Measurements from ENCODE around the gene STIM1. TPM values are rescaled to one million over a fixed set of nuclear protein-coding genes. Genes with fewer than 3 reads are reported as not detected.
A peak's percentile ranks its signal among the peaks of the same experiment; 100 is the strongest.

The STIM1 gene
- total RNA-seq, 1 experiment from 2014 or later = 9.0 TPM

DNA sequence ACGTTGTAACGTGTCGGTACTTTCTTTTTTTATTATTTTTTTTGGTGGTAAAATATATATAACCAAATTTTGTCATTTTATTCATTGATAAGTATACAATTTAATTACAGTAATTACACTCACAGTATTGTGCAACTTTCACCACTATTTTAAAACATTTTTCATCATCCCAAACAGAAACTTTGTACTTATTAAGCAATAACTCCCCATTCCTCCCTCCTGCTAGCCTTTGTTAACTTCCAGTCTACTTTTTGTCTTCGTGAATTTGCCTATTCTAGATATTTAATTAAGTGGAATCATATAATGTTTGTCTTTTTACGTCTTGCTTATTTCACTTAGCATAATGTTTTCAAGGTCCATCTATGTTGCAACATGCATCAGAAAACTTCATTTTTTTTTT, 58.5 kb downstream of the STIM1 start:
- Histone ChIP-seq H3K27ac (ENCODE audit: low read length) (no peak overlapping the region), H2AFZ (ENCODE audit: low read length) (no peak overlapping the region), H3K4me2 (ENCODE audit: low read depth, low read length, poor library complexity, severe bottlenecking) (no peak overlapping the region), H3K9me2 (replicated peaks; ENCODE audit: insufficient read depth, low read length) (no peaks in the 10 kb centered on the region), H3K4me3 (ENCODE audit: low read length) (no peak overlapping the region), H3K9ac (ENCODE audit: low read length) (no peak overlapping the region), H3K27me3 (ENCODE audit: low read length) (no peaks in the 10 kb centered on the region), H3K4me1 (ENCODE audit: low read length) (peaks cover 1% of the 10 kb centered on the region), H4K20me1 (ENCODE audit: insufficient read depth, low read depth, low read length) (peaks cover 4% of the 10 kb centered on the region; the same call in 1 of the 2 replicates), H3K36me3 (ENCODE audit: insufficient read depth, low read length) (no peaks in the 10 kb centered on the region), H3K79me2 (ENCODE audit: low read length) (no peaks in the 10 kb centered on the region), H3K9me3 (ENCODE audit: low read length) (no peaks in the 10 kb centered on the region)
- DNase-seq = no peak

DNA sequence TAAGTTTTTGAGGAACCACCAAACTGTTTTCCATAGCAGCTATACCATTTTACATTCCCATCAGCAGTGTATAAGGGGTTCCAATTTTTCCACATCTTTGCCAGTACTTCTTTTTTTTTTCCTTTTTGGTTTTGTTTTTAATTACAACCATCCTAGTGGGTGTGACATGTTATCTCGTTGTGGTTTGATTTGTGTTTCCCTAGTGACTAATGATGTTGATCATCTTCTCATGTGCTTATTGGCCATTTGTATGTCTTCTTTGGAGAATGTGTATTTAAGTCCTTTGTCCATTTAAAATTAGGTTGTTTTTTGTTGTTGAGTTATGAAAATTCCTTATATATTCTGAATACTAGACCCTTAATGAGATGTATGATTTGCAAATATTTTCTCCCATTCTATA, 59.3 kb downstream of the STIM1 start:
- DNase-seq = no peak

DNA sequence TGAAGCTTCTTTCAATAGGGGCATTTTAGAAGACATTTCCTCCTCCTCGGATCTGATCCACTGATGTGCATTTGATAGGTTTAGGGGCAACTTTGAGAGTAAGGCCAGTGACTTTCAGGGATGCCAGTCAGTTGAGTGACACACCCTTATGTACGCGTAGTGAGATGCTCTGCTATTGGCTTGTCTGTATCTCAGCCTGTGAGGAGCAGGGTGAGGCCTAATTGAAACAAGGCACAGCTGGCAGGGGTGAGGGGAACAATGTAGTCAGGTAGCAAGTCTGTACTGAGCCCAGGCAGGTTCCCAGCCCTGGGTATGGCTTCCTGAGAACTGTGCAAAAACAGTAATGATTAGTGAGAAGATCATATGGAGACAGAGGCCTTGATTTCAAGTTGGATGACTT, 61.5 kb downstream of the STIM1 start:
- H2AFZ ChIP-seq (ENCODE audit: low read length) = no peak overlapping the region
- H3K9me3 ChIP-seq (ENCODE audit: low read length) = no peaks in the 10 kb centered on the region
- H3K36me3 ChIP-seq (ENCODE audit: insufficient read depth, low read length) = no peaks in the 10 kb centered on the region
- H3K4me3 ChIP-seq (ENCODE audit: low read length) = no peak overlapping the region
- no peaks in the 10 kb centered on the region for H3K79me2 ChIP-seq (ENCODE audit: low read length)
- no peaks in the 10 kb centered on the region for H3K27me3 ChIP-seq (ENCODE audit: low read length)
- H3K9me2 ChIP-seq (replicated peaks; ENCODE audit: insufficient read depth, low read length) = no peaks in the 10 kb centered on the region
- no peak overlapping the region for H3K4me2 ChIP-seq (ENCODE audit: low read depth, low read length, poor library complexity, severe bottlenecking)
- no peak for DNase-seq
- H3K9ac ChIP-seq (ENCODE audit: low read length) = no peak overlapping the region
- H4K20me1 ChIP-seq (ENCODE audit: insufficient read depth, low read depth, low read length) = no peaks in the 10 kb centered on the region
- no peak overlapping the region for H3K27ac ChIP-seq (ENCODE audit: low read length)
- peaks cover 31% of the 10 kb centered on the region for H3K4me1 ChIP-seq (ENCODE audit: low read length)

More for the DNA sequence above, 59.3 kb downstream of the STIM1 start:
- Histone ChIP-seq H3K79me2 (ENCODE audit: low read length) (no peaks in the 10 kb centered on the region), H3K36me3 (ENCODE audit: insufficient read depth, low read length) (no peaks in the 10 kb centered on the region), H3K4me1 (ENCODE audit: low read length) (peaks cover 9% of the 10 kb centered on the region), H3K9me2 (replicated peaks; ENCODE audit: insufficient read depth, low read length) (no peaks in the 10 kb centered on the region), H3K4me3 (ENCODE audit: low read length) (no peak overlapping the region), H3K9ac (ENCODE audit: low read length) (no peak overlapping the region), H4K20me1 (ENCODE audit: insufficient read depth, low read depth, low read length) (peaks cover 4% of the 10 kb centered on the region; the same call in 1 of the 2 replicates), H3K9me3 (ENCODE audit: low read length) (no peaks in the 10 kb centered on the region), H3K4me2 (ENCODE audit: low read depth, low read length, poor library complexity, severe bottlenecking) (no peak overlapping the region), H2AFZ (ENCODE audit: low read length) (no peak overlapping the region), H3K27me3 (ENCODE audit: low read length) (no peaks in the 10 kb centered on the region), H3K27ac (ENCODE audit: low read length) (no peak overlapping the region)

DNA sequence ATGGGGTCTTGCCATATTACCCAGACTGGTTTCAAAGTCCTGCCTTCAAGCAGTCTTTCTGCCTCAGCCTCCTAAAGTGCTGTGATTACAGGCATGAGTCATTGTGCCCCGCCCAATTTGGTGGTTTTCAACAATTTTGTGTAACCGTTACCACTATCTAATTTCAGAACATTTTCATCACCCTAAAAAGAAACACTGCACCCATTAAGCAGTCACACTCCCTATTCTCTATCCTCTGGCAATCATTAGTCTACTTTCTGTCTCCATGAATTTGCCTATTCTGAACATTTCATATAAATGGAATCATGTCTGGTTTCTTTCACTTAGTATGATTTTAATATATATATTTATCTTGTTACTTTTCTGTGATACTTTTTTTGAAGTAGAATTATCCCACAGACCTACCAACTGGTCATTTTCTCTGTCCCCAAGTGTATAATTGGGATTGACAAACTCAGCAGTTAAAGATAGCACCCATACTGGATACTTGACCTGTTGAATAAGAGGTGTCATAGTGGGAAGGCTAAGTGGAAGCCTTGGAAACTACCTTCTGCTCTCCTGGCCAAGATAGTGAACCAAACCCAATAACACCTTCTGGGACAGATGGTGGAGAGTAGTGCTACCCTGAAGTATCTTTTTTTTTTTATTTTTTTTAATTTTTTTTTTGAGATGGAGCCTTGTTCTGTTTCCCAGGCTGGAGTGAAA, 64.8 kb downstream of the STIM1 start:
- peak; percentile 90 for DNase-seq
- Histone ChIP-seq H3K27ac (ENCODE audit: low read length) (peak overlapping the region; percentile 62), H3K4me2 (ENCODE audit: low read depth, low read length, poor library complexity, severe bottlenecking) (peak overlapping the region; percentile 60)

DNA sequence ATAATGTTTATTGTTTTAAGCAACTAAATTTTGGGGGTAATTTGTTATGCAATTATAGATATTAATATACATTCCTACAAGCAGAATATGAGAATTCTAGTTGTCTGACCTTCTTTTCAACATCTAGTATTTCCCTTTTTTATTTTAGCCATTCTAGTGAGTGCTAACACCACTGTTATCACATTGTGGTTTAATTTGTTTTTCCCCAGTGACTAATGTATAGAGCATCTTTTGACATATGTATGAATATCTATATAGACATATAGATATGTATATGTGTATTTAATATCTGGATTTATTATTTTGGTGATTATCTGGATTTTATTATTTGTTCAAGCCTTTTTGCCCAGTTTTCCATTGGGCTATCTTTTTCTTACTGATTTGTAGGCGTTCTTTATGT, 66.6 kb downstream of the STIM1 start:
- H3K4me3 ChIP-seq (ENCODE audit: low read length) = no peak overlapping the region
- no peaks in the 10 kb centered on the region for H3K79me2 ChIP-seq (ENCODE audit: low read length)
- peaks cover 36% of the 10 kb centered on the region for H3K4me1 ChIP-seq (ENCODE audit: low read length)
- H3K9ac ChIP-seq (ENCODE audit: low read length) = no peak overlapping the region
- H3K36me3 ChIP-seq (ENCODE audit: insufficient read depth, low read length) = no peaks in the 10 kb centered on the region
- no peak overlapping the region for H2AFZ ChIP-seq (ENCODE audit: low read length)
- H3K27ac ChIP-seq (ENCODE audit: low read length) = no peak overlapping the region
- H3K9me2 ChIP-seq (replicated peaks; ENCODE audit: insufficient read depth, low read length) = no peaks in the 10 kb centered on the region
- H4K20me1 ChIP-seq (ENCODE audit: insufficient read depth, low read depth, low read length) = 0 out of 2 replicates have a peak, but pooled peaks cover 3% of the 10 kb centered on the region
- H3K27me3 ChIP-seq (ENCODE audit: low read length) = no peaks in the 10 kb centered on the region
- H3K9me3 ChIP-seq (ENCODE audit: low read length) = no peaks in the 10 kb centered on the region
- DNase-seq = no peak
- H3K4me2 ChIP-seq (ENCODE audit: low read depth, low read length, poor library complexity, severe bottlenecking) = peak overlapping the region; percentile 25

More for the DNA sequence above, 64.8 kb downstream of the STIM1 start:
- H4K20me1 ChIP-seq (ENCODE audit: insufficient read depth, low read depth, low read length) = no peaks in the 10 kb centered on the region
- H3K9me2 ChIP-seq (replicated peaks; ENCODE audit: insufficient read depth, low read length) = no peaks in the 10 kb centered on the region
- peaks cover 36% of the 10 kb centered on the region for H3K4me1 ChIP-seq (ENCODE audit: low read length)
- H3K79me2 ChIP-seq (ENCODE audit: low read length) = no peaks in the 10 kb centered on the region
- H3K4me3 ChIP-seq (ENCODE audit: low read length) = peak overlapping the region; percentile 24; the same call in 1 of the 2 replicates
- H2AFZ ChIP-seq (ENCODE audit: low read length) = no peak overlapping the region
- H3K36me3 ChIP-seq (ENCODE audit: insufficient read depth, low read length) = no peaks in the 10 kb centered on the region
- no peaks in the 10 kb centered on the region for H3K9me3 ChIP-seq (ENCODE audit: low read length)
- no peak overlapping the region for H3K9ac ChIP-seq (ENCODE audit: low read length)
- H3K27me3 ChIP-seq (ENCODE audit: low read length) = no peaks in the 10 kb centered on the region

DNA sequence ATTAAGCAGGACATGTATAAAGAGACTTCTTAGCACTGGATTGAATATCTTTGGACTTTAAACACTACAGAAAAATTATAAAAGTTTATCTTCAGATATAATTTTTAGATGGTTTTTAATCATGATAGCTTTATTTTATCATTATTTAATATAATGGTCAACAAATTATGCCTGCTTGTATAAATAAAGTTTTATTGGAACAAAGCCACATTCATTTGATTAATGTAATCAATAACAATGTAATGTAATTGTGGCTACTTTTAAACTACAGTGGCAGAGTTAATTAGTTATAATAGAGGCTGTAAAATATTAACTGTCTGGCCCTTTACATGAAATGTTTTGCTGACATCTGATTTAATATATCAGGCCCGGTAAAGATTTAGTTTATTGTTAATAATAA, 70.0 kb downstream of the STIM1 start:
- DNase-seq = no peak
- Histone ChIP-seq H3K9ac (ENCODE audit: low read length) (no peak overlapping the region), H3K27ac (ENCODE audit: low read length) (no peak overlapping the region), H3K36me3 (ENCODE audit: insufficient read depth, low read length) (no peaks in the 10 kb centered on the region), H3K4me3 (ENCODE audit: low read length) (no peak overlapping the region), H4K20me1 (ENCODE audit: insufficient read depth, low read depth, low read length) (peaks cover 3% of the 10 kb centered on the region; the same call in 1 of the 2 replicates), H3K4me2 (ENCODE audit: low read depth, low read length, poor library complexity, severe bottlenecking) (no peak overlapping the region), H3K9me2 (replicated peaks; ENCODE audit: insufficient read depth, low read length) (no peaks in the 10 kb centered on the region), H3K79me2 (ENCODE audit: low read length) (no peaks in the 10 kb centered on the region), H2AFZ (ENCODE audit: low read length) (no peak overlapping the region), H3K9me3 (ENCODE audit: low read length) (no peaks in the 10 kb centered on the region), H3K27me3 (ENCODE audit: low read length) (no peaks in the 10 kb centered on the region), H3K4me1 (ENCODE audit: low read length) (peaks cover 20% of the 10 kb centered on the region)

DNA sequence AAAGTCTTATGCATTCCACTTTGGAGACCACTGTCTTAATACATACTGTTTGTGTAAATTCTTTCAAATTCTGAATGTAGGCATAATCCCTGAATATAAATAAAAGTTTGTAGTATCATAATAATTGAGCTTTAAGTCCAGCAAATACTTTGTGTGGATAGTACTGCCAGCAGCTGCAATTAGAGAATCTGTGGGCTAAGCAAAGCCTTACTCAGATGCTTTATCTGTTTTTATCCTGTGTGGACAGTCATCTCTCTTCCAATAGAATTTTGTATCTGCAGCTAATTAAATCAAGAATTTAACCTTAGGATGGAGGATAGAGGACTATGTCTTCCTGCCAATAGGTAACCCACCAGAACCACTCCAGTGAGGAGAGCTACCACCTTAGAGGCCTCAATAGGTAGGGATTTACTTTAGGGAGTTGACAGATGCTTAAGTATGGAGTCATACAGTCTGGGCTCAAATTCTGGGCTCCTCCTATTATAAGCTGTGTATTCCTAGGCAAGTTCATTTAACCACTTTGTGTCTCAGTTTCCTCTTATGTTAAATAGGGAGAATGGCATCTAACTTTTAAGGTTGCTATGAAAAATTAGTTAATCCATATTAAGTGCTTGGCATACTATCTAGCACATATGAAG, 71.1 kb downstream of the STIM1 start:
- Histone ChIP-seq H4K20me1 (ENCODE audit: insufficient read depth, low read depth, low read length) (peaks cover 3% of the 10 kb centered on the region), H3K4me3 (ENCODE audit: low read length) (no peak overlapping the region), H3K27ac (ENCODE audit: low read length) (no peak overlapping the region), H3K9me3 (ENCODE audit: low read length) (no peaks in the 10 kb centered on the region), H3K9me2 (replicated peaks; ENCODE audit: insufficient read depth, low read length) (no peaks in the 10 kb centered on the region), H3K9ac (ENCODE audit: low read length) (no peak overlapping the region), H3K4me1 (ENCODE audit: low read length) (peaks cover 9% of the 10 kb centered on the region), H3K36me3 (ENCODE audit: insufficient read depth, low read length) (no peaks in the 10 kb centered on the region), H2AFZ (ENCODE audit: low read length) (no peak overlapping the region), H3K4me2 (ENCODE audit: low read depth, low read length, poor library complexity, severe bottlenecking) (no peak overlapping the region), H3K79me2 (ENCODE audit: low read length) (no peaks in the 10 kb centered on the region), H3K27me3 (ENCODE audit: low read length) (no peaks in the 10 kb centered on the region)
- no peak for DNase-seq

DNA sequence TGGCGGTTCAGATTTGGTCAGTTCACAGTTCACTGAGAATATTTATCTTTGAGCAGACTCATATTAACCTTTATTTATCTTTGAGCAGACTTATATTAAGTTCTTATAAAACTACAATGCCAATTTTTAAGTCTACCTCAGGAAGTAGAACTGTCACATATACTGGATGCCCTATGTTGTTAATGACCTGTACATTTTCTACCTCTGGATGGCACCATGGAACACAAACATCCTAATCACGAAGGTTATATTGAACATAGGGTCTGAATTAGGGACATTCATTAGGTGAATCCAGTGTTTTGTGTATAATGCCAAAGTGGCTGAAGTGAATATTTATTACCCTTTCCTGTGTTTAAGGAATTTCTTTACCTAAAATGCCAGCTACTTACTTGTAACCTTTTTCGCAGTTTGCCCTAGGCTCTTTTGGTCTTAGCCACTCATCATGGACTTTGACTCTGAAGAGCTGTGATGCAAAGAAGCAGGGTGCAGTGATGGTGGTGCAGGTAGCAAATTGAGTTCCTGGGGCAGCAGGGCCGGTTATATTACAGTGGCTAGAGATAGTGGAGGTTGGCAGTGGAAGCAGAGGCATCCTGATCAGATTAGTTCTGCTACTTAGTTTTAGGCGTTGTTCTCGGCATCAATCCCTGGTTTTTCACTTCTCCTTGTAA, 71.8 kb downstream of the STIM1 start:
- DNase-seq = no peak
- H3K4me3 ChIP-seq (ENCODE audit: low read length) = no peak overlapping the region
- H3K9ac ChIP-seq (ENCODE audit: low read length) = no peak overlapping the region
- no peaks in the 10 kb centered on the region for H3K27me3 ChIP-seq (ENCODE audit: low read length)
- H3K9me2 ChIP-seq (replicated peaks; ENCODE audit: insufficient read depth, low read length) = no peaks in the 10 kb centered on the region
- no peaks in the 10 kb centered on the region for H3K9me3 ChIP-seq (ENCODE audit: low read length)
- no peaks in the 10 kb centered on the region for H3K79me2 ChIP-seq (ENCODE audit: low read length)
- H3K36me3 ChIP-seq (ENCODE audit: insufficient read depth, low read length) = no peaks in the 10 kb centered on the region
- H3K4me1 ChIP-seq (ENCODE audit: low read length) = peaks cover 2% of the 10 kb centered on the region
- H3K4me2 ChIP-seq (ENCODE audit: low read depth, low read length, poor library complexity, severe bottlenecking) = no peak overlapping the region
- peaks cover 3% of the 10 kb centered on the region for H4K20me1 ChIP-seq (ENCODE audit: insufficient read depth, low read depth, low read length)
- H2AFZ ChIP-seq (ENCODE audit: low read length) = no peak overlapping the region
- no peak overlapping the region for H3K27ac ChIP-seq (ENCODE audit: low read length)
